OCI-LY1 (cell line): ENCODE data around the gene TRIO.

Experiments
- H2AFZ ChIP-seq: fragments of 200-600 bp; sonication (generic), shearing (Covaris generic); 2 replicates; pipeline ENCODE4 v1.6.0; 2014; ENCODE audit warnings: antibody characterized with exemption, mild to moderate bottlenecking, low read length
- H3F3A ChIP-seq: fragments of 200-600 bp; sonication (generic), shearing (Covaris generic); 2 replicates; pipeline ENCODE4 v1.6.0; 2014; ENCODE audit warnings: mild to moderate bottlenecking, antibody characterized with exemption, low read length, moderate library complexity; ENCODE audit not compliant: insufficient read depth
- H3K27ac ChIP-seq: fragments of 200-600 bp; sonication (generic); 2 replicates; pipeline ENCODE4 v1.5.1; 2014; ENCODE audit warnings: low read length, mixed run types, mild to moderate bottlenecking, low read depth; ENCODE audit not compliant: poor library complexity, severe bottlenecking
- H3K27me3 ChIP-seq: fragments of 200-600 bp; sonication (generic); 2 replicates; pipeline ENCODE4 v1.6.0; 2014; ENCODE audit warnings: antibody characterized with exemption, mild to moderate bottlenecking, low read length, moderate library complexity; ENCODE audit not compliant: insufficient read depth
- H3K36me3 ChIP-seq: fragments of 200-600 bp; sonication (generic); 2 replicates; pipeline ENCODE4 v1.6.1; 2014; ENCODE audit warnings: mild to moderate bottlenecking, antibody characterized with exemption, low read length, moderate library complexity, mixed read lengths; ENCODE audit not compliant: insufficient read depth
- H3K4me1 ChIP-seq: fragments of 200-600 bp; sonication (generic); 2 replicates; pipeline ENCODE4 v1.5.1; 2014; ENCODE audit warnings: mild to moderate bottlenecking, low read length, moderate library complexity; ENCODE audit not compliant: insufficient read depth, severe bottlenecking
- H3K4me2 ChIP-seq: fragments of 200-600 bp; sonication (generic), shearing (Covaris generic); 2 replicates; pipeline ENCODE4 v1.6.1; 2014; ENCODE audit warnings: low read length
- H3K4me3 ChIP-seq: fragments of 200-600 bp; sonication (generic); 2 replicates; pipeline ENCODE4 v1.5.1; 2014; ENCODE audit warnings: low read length, low read depth, mild to moderate bottlenecking, mixed read lengths; ENCODE audit not compliant: poor library complexity, severe bottlenecking
- H3K79me2 ChIP-seq: fragments of 200-600 bp; shearing (Covaris generic); 2 replicates; pipeline ENCODE4 v1.6.1; 2016; ENCODE audit warnings: mixed run types, low read length, mixed read lengths; ENCODE audit not compliant: insufficient read depth
- H3K9ac ChIP-seq: fragments of 200-600 bp; sonication (generic), shearing (Covaris generic); 2 replicates; pipeline ENCODE4 v1.6.1; 2014; ENCODE audit warnings: mild to moderate bottlenecking, low read length, mixed read lengths
- H3K9me2 ChIP-seq: fragments of 200-600 bp; sonication (generic), shearing (Covaris generic); 2 replicates; pipeline ENCODE4 v1.6.1; 2014; ENCODE audit warnings: low read depth, mild to moderate bottlenecking, low read length, mixed read lengths
- H3K9me3 ChIP-seq: fragments of 200-600 bp; shearing (Covaris generic); 2 replicates; pipeline ENCODE4 v1.6.1; 2014; ENCODE audit warnings: low read length, mixed read lengths
- H4K20me1 ChIP-seq: fragments of 200-600 bp; sonication (generic), shearing (Covaris generic); 2 replicates; pipeline ENCODE4 v1.6.0; 2016; ENCODE audit warnings: mild to moderate bottlenecking, low read length; ENCODE audit not compliant: insufficient read depth
- EZH2 ChIP-seq: fragments of 200-600 bp; sonication (generic), shearing (Covaris generic); IDR thresholded peaks from 2 replicates; pipeline ENCODE4 v1.8.0; 2017; ENCODE audit warnings: borderline replicate concordance, mixed run types, mild to moderate bottlenecking, antibody characterized with exemption, low read length, moderate library complexity, mixed read lengths
- TF ChIP-seq, protein P1 (sequence below): fragments of 200-600 bp; sonication (generic), shearing (Covaris generic); IDR thresholded peaks from 2 replicates; pipeline ENCODE4 v1.5.1; 2017; ENCODE audit warnings: mild to moderate bottlenecking, antibody characterized with exemption, low read length, moderate library complexity, mixed read lengths

Gene TRIO

DNA sequence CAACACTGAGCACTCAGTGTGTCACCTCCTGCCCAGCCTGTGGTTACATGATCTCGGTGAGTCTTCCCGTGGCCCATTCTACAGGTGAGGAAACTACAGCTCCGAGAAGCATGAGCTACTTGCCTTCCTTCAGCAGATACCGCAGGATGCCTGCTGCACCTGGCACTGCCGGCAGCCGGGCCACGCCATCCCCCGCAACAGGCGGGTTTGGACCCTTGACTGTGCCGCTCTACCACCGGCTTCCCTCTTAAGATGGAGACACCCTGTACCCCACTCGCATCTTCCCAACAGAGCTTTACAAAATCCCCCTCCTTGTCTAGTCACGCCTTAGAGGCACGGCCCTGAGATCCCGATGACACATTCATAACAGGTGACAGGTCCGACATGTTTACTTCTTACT, 363.5 kb downstream of the TRIO start:
- Histone ChIP-seq H3K9me2 (no peaks in the 10 kb centered on the region), H3F3A (no peaks in the 10 kb centered on the region)

GRCh38 chr5:14507156-14507941, 364.2 kb downstream of the TRIO start:
- no peaks in the 10 kb centered on the region for H3K9me3 ChIP-seq
- no peaks in the 10 kb centered on the region for H3F3A ChIP-seq
- no peak overlapping the region for H2AFZ ChIP-seq
- no peaks in the 10 kb centered on the region for H3K36me3 ChIP-seq
- H4K20me1 ChIP-seq = no peaks in the 10 kb centered on the region
- no peak overlapping the region for H3K4me3 ChIP-seq
- no peaks in the 10 kb centered on the region for H3K27me3 ChIP-seq
- H3K9me2 ChIP-seq = no peaks in the 10 kb centered on the region
- H3K79me2 ChIP-seq = no peaks in the 10 kb centered on the region
- H3K4me2 ChIP-seq = no peak overlapping the region
- H3K9ac ChIP-seq = no peak overlapping the region
- H3K27ac ChIP-seq = no peak overlapping the region
- H3K4me1 ChIP-seq = no peaks in the 10 kb centered on the region
- no peak for TF ChIP-seq EZH2
- TF ChIP-seq, protein P1, sequence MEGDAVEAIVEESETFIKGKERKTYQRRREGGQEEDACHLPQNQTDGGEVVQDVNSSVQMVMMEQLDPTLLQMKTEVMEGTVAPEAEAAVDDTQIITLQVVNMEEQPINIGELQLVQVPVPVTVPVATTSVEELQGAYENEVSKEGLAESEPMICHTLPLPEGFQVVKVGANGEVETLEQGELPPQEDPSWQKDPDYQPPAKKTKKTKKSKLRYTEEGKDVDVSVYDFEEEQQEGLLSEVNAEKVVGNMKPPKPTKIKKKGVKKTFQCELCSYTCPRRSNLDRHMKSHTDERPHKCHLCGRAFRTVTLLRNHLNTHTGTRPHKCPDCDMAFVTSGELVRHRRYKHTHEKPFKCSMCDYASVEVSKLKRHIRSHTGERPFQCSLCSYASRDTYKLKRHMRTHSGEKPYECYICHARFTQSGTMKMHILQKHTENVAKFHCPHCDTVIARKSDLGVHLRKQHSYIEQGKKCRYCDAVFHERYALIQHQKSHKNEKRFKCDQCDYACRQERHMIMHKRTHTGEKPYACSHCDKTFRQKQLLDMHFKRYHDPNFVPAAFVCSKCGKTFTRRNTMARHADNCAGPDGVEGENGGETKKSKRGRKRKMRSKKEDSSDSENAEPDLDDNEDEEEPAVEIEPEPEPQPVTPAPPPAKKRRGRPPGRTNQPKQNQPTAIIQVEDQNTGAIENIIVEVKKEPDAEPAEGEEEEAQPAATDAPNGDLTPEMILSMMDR = no peak

More for the DNA sequence above, 363.5 kb downstream of the TRIO start:
- no peak overlapping the region for H2AFZ ChIP-seq
- H3K4me1 ChIP-seq = no peaks in the 10 kb centered on the region
- H3K79me2 ChIP-seq = no peaks in the 10 kb centered on the region
- no peak overlapping the region for H3K27ac ChIP-seq
- H3K9ac ChIP-seq = no peak overlapping the region
- H3K36me3 ChIP-seq = no peaks in the 10 kb centered on the region
- no peaks in the 10 kb centered on the region for H3K9me3 ChIP-seq
- H3K4me2 ChIP-seq = no peak overlapping the region
- no peaks in the 10 kb centered on the region for H3K27me3 ChIP-seq
- no peak for TF ChIP-seq EZH2
- TF ChIP-seq, protein P1 = no peak
- H3K4me3 ChIP-seq = no peak overlapping the region
- no peaks in the 10 kb centered on the region for H4K20me1 ChIP-seq

GRCh38 chr5:14508046-14508445, 364.9 kb downstream of the TRIO start:
- H3K27ac ChIP-seq = no peak overlapping the region
- no peaks in the 10 kb centered on the region for H4K20me1 ChIP-seq
- H3K79me2 ChIP-seq = no peaks in the 10 kb centered on the region
- H3K4me3 ChIP-seq = no peak overlapping the region
- H3F3A ChIP-seq = no peaks in the 10 kb centered on the region
- H3K9me2 ChIP-seq = no peaks in the 10 kb centered on the region
- H3K4me2 ChIP-seq = no peak overlapping the region
- no peaks in the 10 kb centered on the region for H3K9me3 ChIP-seq
- H3K9ac ChIP-seq = no peak overlapping the region
- H3K4me1 ChIP-seq = no peaks in the 10 kb centered on the region
- H3K36me3 ChIP-seq = no peaks in the 10 kb centered on the region
- H2AFZ ChIP-seq = no peak overlapping the region
- no peak for TF ChIP-seq EZH2
- TF ChIP-seq, protein P1 = no peak
- H3K27me3 ChIP-seq = no peaks in the 10 kb centered on the region
